ENCODE data around the gene ESF1.
"Not testable (repeated sequence)": the region's sequence is repeated elsewhere in the genome, so short reads cannot be mapped to it uniquely, and the experiment has no call there.

Gene ESF1

GRCh38 chr20:13738187-13738586 lies 46.5 kb downstream of the ESF1 start:
- DNase-seq: not testable (repeated sequence)

GRCh38 chr20:13736436-13737191 lies 48.1 kb downstream of the ESF1 start:
- DNase-seq: no peak

- DNase-seq: no peak
These were observed 48.9 kb downstream of the ESF1 start for GRCh38 chr20:13735826-13736225.

GRCh38 chr20:13723011-13723410 lies 61.7 kb downstream of the ESF1 start:
- DNase-seq: no peak

- DNase-seq: no peak
These were observed 66.5 kb downstream of the ESF1 start for GRCh38 chr20:13718171-13718570.

GRCh38 chr20:13717631-13718044 lies 67.1 kb downstream of the ESF1 start:
- no peak for DNase-seq

GRCh38 chr20:13715171-13715570 lies 69.5 kb downstream of the ESF1 start:
- no peak for DNase-seq

GRCh38 chr20:13708234-13708633 lies 76.5 kb downstream of the ESF1 start:
- no peak for DNase-seq

GRCh38 chr20:13703265-13703664 lies 81.5 kb downstream of the ESF1 start:
- DNase-seq: no peak

- no peak for DNase-seq
These were observed 83.2 kb downstream of the ESF1 start for GRCh38 chr20:13701486-13701885.

- DNase-seq: no peak
These were observed 84.0 kb downstream of the ESF1 start for GRCh38 chr20:13700761-13701160.

- DNase-seq: no peak
These were observed 90.1 kb downstream of the ESF1 start for GRCh38 chr20:13694420-13695150.

- DNase-seq: no peak
These were observed 91.7 kb downstream of the ESF1 start for GRCh38 chr20:13692802-13693736.

GRCh38 chr20:13690943-13691342 lies 93.8 kb downstream of the ESF1 start:
- peak; percentile 67 for DNase-seq

DNA sequence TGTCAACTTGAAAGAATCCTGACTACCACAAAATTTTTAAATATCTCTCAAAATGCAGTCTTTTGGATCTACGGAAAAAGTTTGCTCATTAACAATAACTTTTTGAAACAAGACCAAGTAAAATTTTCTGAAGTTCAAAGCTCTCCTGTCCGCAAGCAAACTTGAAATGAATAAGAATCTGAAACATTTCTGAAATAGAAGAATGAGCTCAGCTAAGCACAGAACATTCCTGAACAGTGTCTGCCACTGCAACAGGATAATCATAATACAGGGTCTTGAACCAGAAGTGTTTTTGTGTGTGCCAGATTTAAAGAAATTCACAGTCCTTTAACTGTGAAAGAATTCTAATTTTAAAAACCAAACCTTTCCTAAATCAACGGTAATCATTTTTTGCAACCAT lies 96.9 kb downstream of the ESF1 start:
- no peak for DNase-seq

- no peak for DNase-seq
These were observed 99.1 kb downstream of the ESF1 start for GRCh38 chr20:13685623-13686022.

DNA sequence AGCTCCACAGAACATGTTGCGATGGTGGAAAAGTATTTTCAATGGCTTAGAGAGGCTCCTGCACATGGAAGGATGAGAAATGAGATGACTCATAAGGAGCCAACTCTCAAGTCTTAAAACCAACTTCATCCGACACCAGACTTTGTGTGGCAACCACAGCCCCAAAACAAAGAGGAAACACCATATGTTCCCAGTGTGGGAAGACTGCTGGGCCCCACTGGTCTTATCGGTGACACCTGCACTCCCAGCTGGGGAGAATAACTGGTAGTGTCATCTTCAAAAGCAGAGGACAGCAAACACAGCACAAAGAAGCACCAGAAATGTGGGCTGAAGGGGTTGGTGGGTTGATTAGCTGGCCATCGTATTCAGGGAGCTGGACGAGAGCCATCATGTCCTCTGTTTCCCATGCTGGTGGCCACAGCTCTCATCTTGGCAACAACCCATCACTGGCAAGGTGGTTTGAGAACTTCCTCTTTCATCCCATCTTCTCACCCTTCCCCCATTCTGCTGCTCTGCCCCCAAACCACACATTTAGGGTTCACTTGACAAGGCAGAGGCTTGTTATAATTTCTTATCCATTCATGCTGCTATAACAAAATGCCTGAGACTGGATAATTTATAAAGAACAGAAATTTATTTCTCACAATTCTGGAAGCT lies 100.0 kb downstream of the ESF1 start:
- no peak for DNase-seq

- DNase-seq: no peak
These were observed 100.9 kb downstream of the ESF1 start for GRCh38 chr20:13683833-13684232.

GRCh38 chr20:13681248-13682125 lies 103.2 kb downstream of the ESF1 start:
- no peak for DNase-seq

DNA sequence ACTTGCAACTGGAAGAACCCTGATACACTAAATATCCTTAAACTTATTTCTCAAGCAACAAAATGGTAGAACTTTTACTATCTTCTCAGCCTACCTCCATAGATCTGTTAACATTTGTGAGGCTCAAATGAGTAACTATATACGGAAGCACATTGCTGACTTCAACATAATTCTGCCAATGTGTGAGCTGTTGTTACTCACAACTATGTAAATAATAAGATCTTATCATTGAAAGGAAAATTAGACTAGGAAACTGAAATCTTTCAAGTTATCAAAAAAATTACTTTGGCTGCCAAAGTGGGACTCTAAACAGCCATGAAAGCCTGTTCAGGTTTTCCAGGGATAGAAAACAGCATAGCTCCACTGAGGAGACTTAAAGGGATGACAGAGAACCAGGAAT lies 105.8 kb downstream of the ESF1 start:
- no peak for DNase-seq

GRCh38 chr20:13677241-13677640 lies 107.5 kb downstream of the ESF1 start:
- DNase-seq: no peak

DNA sequence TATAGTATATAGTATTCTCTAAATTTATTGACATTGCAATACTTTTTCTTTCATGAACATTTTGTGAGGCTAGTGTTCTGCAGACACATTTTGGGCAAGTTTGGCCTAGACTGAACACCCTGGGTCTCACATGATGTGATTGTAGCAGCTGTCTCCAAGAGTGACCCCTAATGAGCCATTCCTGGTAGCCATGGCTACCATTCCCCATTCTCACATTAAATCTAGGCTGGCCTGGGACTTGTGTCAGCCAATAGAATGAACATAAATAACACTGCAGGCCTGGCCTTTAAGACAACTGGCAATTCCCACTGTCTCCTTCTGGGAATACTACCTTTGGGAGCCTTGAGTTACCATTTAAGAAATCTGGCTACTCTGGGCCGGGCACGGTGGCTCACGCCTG lies 108.0 kb downstream of the ESF1 start:
- DNase-seq: no peak
